HepG2 (cell line): ENCODE results near the gene ZNF829. TPM values are rescaled to one million over a fixed set of nuclear protein-coding genes. Genes with fewer than 3 reads are reported as not detected.

Experiments
- ATF2 ChIP-seq: sonication (generic); formaldehyde crosslinking; IDR thresholded peaks from 2 replicates; pipeline ENCODE4 v1.4.0; 2020; ENCODE audit warnings: missing genetic modification reagents
- ATRX ChIP-seq: sonication (generic); formaldehyde crosslinking; IDR thresholded peaks from 2 replicates; pipeline ENCODE4 v1.4.0; 2020; ENCODE audit warnings: missing genetic modification reagents, borderline replicate concordance
- BORCS8-MEF2B ChIP-seq: sonication (generic); formaldehyde crosslinking; IDR thresholded peaks from 2 replicates; pipeline ENCODE4 v1.8.0; 2022; ENCODE audit warnings: mild to moderate bottlenecking, missing genetic modification reagents
- CSRNP1 ChIP-seq: sonication (generic); formaldehyde crosslinking; IDR thresholded peaks from 2 replicates; pipeline ENCODE4 v1.8.1; 2023; ENCODE audit warnings: mild to moderate bottlenecking, missing genetic modification reagents
- HBP1 ChIP-seq: IDR thresholded peaks from 2 replicates; pipeline ENCODE4 v1.6.1; 2016; ENCODE audit warnings: low read depth, control low read depth
- HDAC2 ChIP-seq: sonication (generic); formaldehyde crosslinking; IDR thresholded peaks from 2 replicates; pipeline ENCODE4 v1.4.0; 2020; ENCODE audit warnings: missing genetic modification reagents
- HES4 ChIP-seq: sonication (generic); formaldehyde crosslinking; IDR thresholded peaks from 2 replicates; pipeline ENCODE4 v1.9.0; 2021; ENCODE audit warnings: mild to moderate bottlenecking, missing genetic modification reagents, borderline replicate concordance
- IRF2 ChIP-seq: IDR thresholded peaks from 2 replicates; pipeline ENCODE4 v1.6.1; 2018; ENCODE audit warnings: missing genetic modification reagents, missing compliant biosample characterization
- ISX ChIP-seq: sonication (generic); formaldehyde crosslinking; conservative IDR thresholded peaks from 2 replicates; pipeline ENCODE4 v1.5.0; 2020; ENCODE audit warnings: missing genetic modification reagents
- KLF15 ChIP-seq: sonication (generic); formaldehyde crosslinking; IDR thresholded peaks from 2 replicates; pipeline ENCODE4 v1.8.1; 2023; ENCODE audit warnings: borderline replicate concordance, mild to moderate bottlenecking, inconsistent platforms, missing genetic modification reagents, mixed read lengths
- KMT2A ChIP-seq: sonication (generic); formaldehyde crosslinking; IDR thresholded peaks from 2 replicates; pipeline ENCODE4 v1.4.0; 2020; ENCODE audit warnings: missing genetic modification reagents
- MATR3 ChIP-seq: sonication (generic); formaldehyde crosslinking; IDR thresholded peaks from 2 replicates; pipeline ENCODE4 v1.4.0; 2020; ENCODE audit warnings: missing genetic modification reagents
- MEIS1 ChIP-seq: sonication (generic); formaldehyde crosslinking; IDR thresholded peaks from 2 replicates; pipeline ENCODE4 v1.9.0; 2021; ENCODE audit warnings: mild to moderate bottlenecking, missing genetic modification reagents, moderate library complexity, borderline replicate concordance
- NKX3-1 ChIP-seq: sonication (generic); formaldehyde crosslinking; IDR thresholded peaks from 2 replicates; pipeline ENCODE4 v1.5.0; 2020; ENCODE audit warnings: missing genetic modification reagents
- NR2F6 ChIP-seq, 2 experiments: IDR thresholded peaks; 2 replicates each; pipeline ENCODE4 v1.6.1; 2016; ENCODE audit warnings: antibody characterized with exemption in 1 of 2, mild to moderate bottlenecking in 1 of 2
- PAWR ChIP-seq: sonication (generic); formaldehyde crosslinking; IDR thresholded peaks from 2 replicates; pipeline ENCODE4 v1.4.0; 2020; ENCODE audit warnings: missing genetic modification reagents, mild to moderate bottlenecking, borderline replicate concordance
- SMARCC2 ChIP-seq: fragments of 450-650 bp; IDR thresholded peaks from 2 replicates; pipeline ENCODE4 v1.6.1; 2017; ENCODE audit warnings: antibody characterized with exemption, mild to moderate bottlenecking
- ZBTB1 ChIP-seq: sonication (generic); formaldehyde crosslinking; IDR thresholded peaks from 2 replicates; pipeline ENCODE4 v1.4.0; 2020; ENCODE audit warnings: missing genetic modification reagents, borderline replicate concordance
- ZNF12 ChIP-seq: sonication (generic); formaldehyde crosslinking; IDR thresholded peaks from 2 replicates; pipeline ENCODE4 v1.5.0; 2020; ENCODE audit warnings: missing genetic modification reagents
- ZNF451 ChIP-seq: sonication (generic); formaldehyde crosslinking; IDR thresholded peaks from 2 replicates; pipeline ENCODE4 v1.5.0; 2020; ENCODE audit warnings: mild to moderate bottlenecking, missing genetic modification reagents
- polyA plus RNA-seq, 8 experiments: library from polyadenylated mRNA; depleted of rRNA in 3 of 8; stranded (reverse) in 7 of 8; unstranded in 1 of 8; fragments of >200 nt; fragmentation: Illumina TruSeq in 4 of 8; extraction: Trizol in 4 of 8; gene quantifications; 2 replicates each; pipeline versions ENCODE4 v1.2.1 to v1.2.3, GENCODE V29; 2011 to 2016; ENCODE audit warnings: low read depth in 4 of 8, missing spikeins in 1 of 8, mixed read lengths in 1 of 8; ENCODE audit not compliant: insufficient read depth in 1 of 8
- total RNA-seq, 5 experiments: library from RNA; depleted of rRNA; stranded (reverse); fragments of >200 nt; fragmentation: Illumina TruSeq; extraction: Trizol; gene quantifications; 2 replicates each; pipeline ENCODE4 v1.2.3, GENCODE V29; 2016; ENCODE audit warnings: low read depth in 1 of 5
- TF ChIP-seq, protein P1 (sequence below): sonication (generic); formaldehyde crosslinking; IDR thresholded peaks from 2 replicates; pipeline ENCODE4 v1.9.0; 2022; ENCODE audit warnings: missing genetic modification reagents, mild to moderate bottlenecking, borderline replicate concordance
- TF ChIP-seq, protein P2 (sequence below): sonication (generic); formaldehyde crosslinking; conservative IDR thresholded peaks from 2 replicates; pipeline ENCODE4 v1.8.1; 2023; ENCODE audit warnings: missing genetic modification reagents

The ZNF829 gene
- total and polyA plus RNA-seq, 2 of the 13 experiments (the other 11 are each of a cell fraction or from before 2014, with no cell fraction given): 0.15 to 0.86 TPM

DNA sequence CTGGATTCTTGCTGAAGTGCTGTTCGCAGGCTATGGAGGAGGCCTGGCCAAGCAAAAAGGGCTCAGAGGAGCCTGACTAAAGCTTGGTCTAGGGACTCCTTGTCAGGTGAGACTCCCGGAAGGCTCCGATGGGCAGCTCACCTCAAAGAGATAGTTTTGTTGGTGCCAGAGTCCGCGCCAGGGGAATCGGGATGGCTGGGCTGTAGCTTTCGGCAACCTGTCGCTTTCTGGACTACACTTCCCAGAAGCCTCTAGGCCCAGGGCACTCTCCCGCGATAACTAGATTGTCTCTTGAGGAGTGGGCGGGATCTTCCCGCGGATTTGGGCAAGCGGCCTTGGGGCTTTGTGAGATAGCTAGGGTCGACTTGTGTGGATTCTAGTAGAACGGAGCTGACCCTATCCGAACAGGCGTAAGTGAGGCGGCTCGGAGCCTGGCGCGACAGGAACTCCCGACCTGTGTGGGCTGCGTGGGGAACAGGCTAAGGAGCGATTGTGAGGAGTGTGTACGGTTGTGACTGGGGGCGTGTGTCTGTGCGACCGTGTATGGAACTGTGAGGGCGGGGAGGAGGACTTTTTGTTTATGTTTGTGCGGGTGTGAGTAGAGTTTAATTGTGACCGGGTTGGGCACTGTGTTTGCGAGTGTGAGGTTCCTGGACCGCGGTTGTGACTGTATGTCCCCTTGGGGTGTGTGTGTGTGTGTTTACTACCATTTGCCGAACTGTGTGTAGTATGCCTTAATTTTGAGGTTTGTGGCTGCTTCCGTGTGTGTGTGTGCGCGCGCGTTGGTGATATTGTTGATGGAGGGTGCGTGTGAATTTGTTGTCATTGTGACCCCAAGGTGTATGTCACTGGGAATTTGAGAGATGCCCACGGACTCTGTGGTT, 65.3 kb downstream of the ZNF829 start, which contains the start of gene ZNF345 (continued):
- TF ChIP-seq MATR3: no peak
- no peak for TF ChIP-seq SMARCC2
- TF ChIP-seq PAWR (CRISPR knock-in tag): 0 out of 2 replicates have a peak, but pooled peaks have one; percentile 52
- peak; percentile 77; the same call in 1 of the 2 replicates for TF ChIP-seq MEIS1 (CRISPR knock-in tag)
- no peak; the same call in 1 of the 2 replicates for TF ChIP-seq BORCS8-MEF2B (CRISPR knock-in tag)
- no peak for TF ChIP-seq ATF2
- no peak for TF ChIP-seq HDAC2
- TF ChIP-seq ZNF12: no peak
- TF ChIP-seq HES4 (CRISPR knock-in tag): no peak
- no peak for TF ChIP-seq KMT2A (CRISPR knock-in tag)
- no peak for TF ChIP-seq ATRX (CRISPR knock-in tag)
- TF ChIP-seq, protein P1, sequence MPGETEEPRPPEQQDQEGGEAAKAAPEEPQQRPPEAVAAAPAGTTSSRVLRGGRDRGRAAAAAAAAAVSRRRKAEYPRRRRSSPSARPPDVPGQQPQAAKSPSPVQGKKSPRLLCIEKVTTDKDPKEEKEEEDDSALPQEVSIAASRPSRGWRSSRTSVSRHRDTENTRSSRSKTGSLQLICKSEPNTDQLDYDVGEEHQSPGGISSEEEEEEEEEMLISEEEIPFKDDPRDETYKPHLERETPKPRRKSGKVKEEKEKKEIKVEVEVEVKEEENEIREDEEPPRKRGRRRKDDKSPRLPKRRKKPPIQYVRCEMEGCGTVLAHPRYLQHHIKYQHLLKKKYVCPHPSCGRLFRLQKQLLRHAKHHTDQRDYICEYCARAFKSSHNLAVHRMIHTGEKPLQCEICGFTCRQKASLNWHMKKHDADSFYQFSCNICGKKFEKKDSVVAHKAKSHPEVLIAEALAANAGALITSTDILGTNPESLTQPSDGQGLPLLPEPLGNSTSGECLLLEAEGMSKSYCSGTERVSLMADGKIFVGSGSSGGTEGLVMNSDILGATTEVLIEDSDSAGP: no peak; the same call in 1 of the 2 replicates
- TF ChIP-seq ISX (CRISPR knock-in tag): no peak
- no peak for TF ChIP-seq CSRNP1 (CRISPR knock-in tag)
- TF ChIP-seq NR2F6 (IDR thresholded peaks at IDR 0.05): no peak
- no peak for TF ChIP-seq NR2F6 (CRISPR knock-in tag; IDR thresholded peaks at IDR 0.05)
- TF ChIP-seq ZBTB1 (CRISPR knock-in tag): no peak
- TF ChIP-seq IRF2 (CRISPR knock-in tag): peak; percentile 81; the same call in 1 of the 2 replicates
- TF ChIP-seq, protein P2, sequence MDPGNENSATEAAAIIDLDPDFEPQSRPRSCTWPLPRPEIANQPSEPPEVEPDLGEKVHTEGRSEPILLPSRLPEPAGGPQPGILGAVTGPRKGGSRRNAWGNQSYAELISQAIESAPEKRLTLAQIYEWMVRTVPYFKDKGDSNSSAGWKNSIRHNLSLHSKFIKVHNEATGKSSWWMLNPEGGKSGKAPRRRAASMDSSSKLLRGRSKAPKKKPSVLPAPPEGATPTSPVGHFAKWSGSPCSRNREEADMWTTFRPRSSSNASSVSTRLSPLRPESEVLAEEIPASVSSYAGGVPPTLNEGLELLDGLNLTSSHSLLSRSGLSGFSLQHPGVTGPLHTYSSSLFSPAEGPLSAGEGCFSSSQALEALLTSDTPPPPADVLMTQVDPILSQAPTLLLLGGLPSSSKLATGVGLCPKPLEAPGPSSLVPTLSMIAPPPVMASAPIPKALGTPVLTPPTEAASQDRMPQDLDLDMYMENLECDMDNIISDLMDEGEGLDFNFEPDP (CRISPR knock-in tag): no peak
- no peak for TF ChIP-seq HBP1 (CRISPR knock-in tag)
- no peak for TF ChIP-seq NKX3-1 (CRISPR knock-in tag)
- TF ChIP-seq ZNF451 (CRISPR knock-in tag): 0 out of 2 replicates have a peak, but pooled peaks have one; percentile 2
- TF ChIP-seq KLF15: no peak
